Endothelial cell of umbilical vein (primary cell): Measurements from ENCODE around the gene ZNF837. TPM values are rescaled to one million over a fixed set of nuclear protein-coding genes. Genes with fewer than 3 reads are reported as not detected.

Source experiments
- BruUV-seq: library from RNA; stranded (reverse); fragments of 400-500 nt; replicated peaks from 2 replicates; lab custom pipeline; 2021; lab: Mats Ljungman, UMichigan
- CTCF ChIA-PET: fragments of 300-600, 350-600 bp; sonication (Branson Sonifier 250); formaldehyde crosslinking; loops from one replicate; lab custom pipeline; 2021; ENCODE audit warnings: antibody characterized with exemption, inconsistent platforms; lab: Charles Lee
- POLR2A ChIA-PET: fragments of 300-600, 350-600 bp; sonication (Branson Sonifier 250); formaldehyde crosslinking; loops from one replicate; lab custom pipeline; 2021; ENCODE audit warnings: antibody characterized with exemption, inconsistent platforms; lab: Charles Lee
- DNase-seq: peaks from one replicate; pipeline ENCODE4 v3.0.0-alpha.2; 2011; ENCODE audit warnings: low read depth, low spot score
- FAIRE-seq: peaks from 2 replicates; lab custom pipeline; 2011; peaks lifted over from hg19 to GRCh38; lab: Jason Lieb, UNC
- H2AFZ ChIP-seq: 2 replicates; pipeline ENCODE4 v1.6.0; 2012; ENCODE audit warnings: low read depth, low read length, control low read depth, inconsistent platforms
- H3K27ac ChIP-seq: 2 replicates; pipeline ENCODE4 v1.5.1; 2011; ENCODE audit warnings: low read depth, mild to moderate bottlenecking, control low read depth, low read length, moderate library complexity; ENCODE audit not compliant: insufficient read depth
- H3K27me3 ChIP-seq, 2 experiments: 2 replicates each; pipeline versions ENCODE4 v1.6.0 to v1.6.1; 2011; ENCODE audit warnings: low read length in 2 of 2, mixed read lengths in 1 of 2; ENCODE audit not compliant: control insufficient read depth in 2 of 2, insufficient read depth in 2 of 2
- H3K36me3 ChIP-seq, 2 experiments: 2 replicates in 1 of 2; 3 replicates in 1 of 2; pipeline ENCODE4 v1.5.1; 2011; ENCODE audit warnings: low read length in 2 of 2, mild to moderate bottlenecking in 1 of 2, moderate library complexity in 1 of 2; ENCODE audit not compliant: control insufficient read depth in 2 of 2, insufficient read depth in 2 of 2; ENCODE audit errors: extremely low read depth in 1 of 2
- H3K4me1 ChIP-seq: 3 replicates; pipeline ENCODE4 v1.5.1; 2011; ENCODE audit warnings: mild to moderate bottlenecking, low read length; ENCODE audit not compliant: control insufficient read depth, insufficient read depth; ENCODE audit errors: extremely low read depth
- H3K4me2 ChIP-seq: 2 replicates; pipeline ENCODE4 v1.6.1; 2011; ENCODE audit warnings: low read length, control low read depth, mixed read lengths; ENCODE audit not compliant: insufficient read depth
- H3K4me3 ChIP-seq, 3 experiments: fragments of 200-600 bp in 1 of 3; sonication (generic), shearing (Covaris generic) in 1 of 3; replicated peaks in 1 of 3; 2 replicates each; pipeline ENCODE4 v1.5.1; 2011 to 2016; ENCODE audit warnings: control low read depth in 3 of 3, low read length in 3 of 3, mild to moderate bottlenecking in 2 of 3, inconsistent platforms in 1 of 3, low read depth in 1 of 3, moderate library complexity in 1 of 3; ENCODE audit not compliant: insufficient read depth in 1 of 3
- H3K79me2 ChIP-seq: 2 replicates; pipeline ENCODE4 v1.6.0; 2012; ENCODE audit warnings: low read length, inconsistent platforms; ENCODE audit not compliant: control insufficient read depth, insufficient read depth
- H3K9ac ChIP-seq: replicated peaks from 2 replicates; pipeline ENCODE3; 2011; ENCODE audit warnings: low read length, control low read depth; ENCODE audit not compliant: insufficient read depth; ENCODE audit errors: extremely low read depth
- H3K9me1 ChIP-seq: replicated peaks from 3 replicates; pipeline ENCODE4 v1.6.0; 2011; ENCODE audit warnings: mild to moderate bottlenecking, low read length; ENCODE audit not compliant: control insufficient read depth, insufficient read depth; ENCODE audit errors: extremely low read depth
- H3K9me3 ChIP-seq: replicated peaks from 2 replicates; pipeline ENCODE4 v1.5.1; 2012; ENCODE audit warnings: low read length, inconsistent platforms; ENCODE audit not compliant: control insufficient read depth, insufficient read depth
- H4K20me1 ChIP-seq: replicated peaks from 2 replicates; pipeline ENCODE3; 2011; ENCODE audit warnings: mild to moderate bottlenecking, low read length; ENCODE audit not compliant: control insufficient read depth, insufficient read depth; ENCODE audit errors: extremely low read depth
- EZH2 ChIP-seq: IDR thresholded peaks from 2 replicates; pipeline ENCODE4 v1.6.1; 2012; ENCODE audit warnings: borderline replicate concordance, low read depth, mild to moderate bottlenecking, moderate library complexity, low read length, inconsistent platforms; ENCODE audit not compliant: severe bottlenecking
- FOS ChIP-seq: IDR thresholded peaks from 2 replicates; pipeline ENCODE4 v1.6.1; 2011; ENCODE audit warnings: mild to moderate bottlenecking, low read length, moderate library complexity, borderline replicate concordance; ENCODE audit not compliant: insufficient read depth
- GATA2 ChIP-seq: IDR thresholded peaks from 2 replicates; pipeline ENCODE4 v1.7.0; 2011; ENCODE audit warnings: low read depth, mild to moderate bottlenecking, moderate library complexity, mixed read lengths, low read length; ENCODE audit not compliant: insufficient read length, insufficient read depth
- JUN ChIP-seq: IDR thresholded peaks from 2 replicates; pipeline ENCODE4 v1.6.1; 2011; ENCODE audit warnings: borderline replicate concordance, low read depth; ENCODE audit not compliant: insufficient read length, insufficient read depth
- MYC ChIP-seq: IDR thresholded peaks from one replicate; pipeline ENCODE4 v1.6.1; 2011; ENCODE audit warnings: mild to moderate bottlenecking, low read depth, low read length
- POLR2A ChIP-seq: IDR thresholded peaks from 2 replicates; pipeline ENCODE4 v1.6.1; 2012; ENCODE audit warnings: low read depth, mild to moderate bottlenecking, control low read depth, low read length
- POLR2AphosphoS5 ChIP-seq: IDR thresholded peaks from 2 replicates; pipeline ENCODE4 v1.6.1; 2012; ENCODE audit warnings: low read depth, mild to moderate bottlenecking, control low read depth, low read length, moderate library complexity; ENCODE audit not compliant: insufficient read depth
- dilution Hi-C: fragments of 300-500 bp; cut with MboI; formaldehyde crosslinking; loops from one replicate; pipeline ENCODE4 v1.15.0; 2019; ENCODE audit warnings: low sequenced_read_pairs; ENCODE audit not compliant: extremely low pct_ligation_motif_present
- intact Hi-C: fragments of 100-400 bp; cut with micrococcal nuclease; formaldehyde crosslinking; loops from one replicate; pipeline ENCODE4 v1.10.0; 2022
- polyA plus RNA-seq, 4 experiments: library from polyadenylated mRNA; depleted of rRNA in 3 of 4; stranded (reverse) in 3 of 4; unstranded in 1 of 4; fragments of >200 nt; gene quantifications; 2 replicates each; pipeline versions ENCODE4 v1.2.1 to v1.2.3, GENCODE V29; 2011 to 2012; ENCODE audit warnings: missing spikeins in 1 of 4
- total RNA-seq: library from RNA; stranded (reverse); gene quantifications from 2 replicates; pipeline ENCODE4 v1.2.3, GENCODE V29; 2021
- TF ChIP-seq, protein P1 (sequence below): IDR thresholded peaks from 2 replicates; pipeline ENCODE4 v1.6.1; 2011; ENCODE audit not compliant: insufficient read depth, insufficient read length
- TF ChIP-seq, protein P2 (sequence below), 2 donors: IDR thresholded peaks; 1 replicate in 1 of 2; 2 replicates in 1 of 2; pipeline ENCODE4 v1.5.1; 2011; ENCODE audit warnings: low read length in 2 of 2, mild to moderate bottlenecking in 2 of 2, moderate library complexity in 2 of 2, control low read depth in 1 of 2, inconsistent platforms in 1 of 2, low read depth in 1 of 2; ENCODE audit not compliant: insufficient read depth in 1 of 2; ENCODE audit errors: extremely low read depth in 1 of 2

The ZNF837 gene
- total and polyA plus RNA-seq, 2 donors (not counting 3 experiments of a cell fraction or from before 2014, with no cell fraction given): 1.4 to 1.6 TPM

DNA sequence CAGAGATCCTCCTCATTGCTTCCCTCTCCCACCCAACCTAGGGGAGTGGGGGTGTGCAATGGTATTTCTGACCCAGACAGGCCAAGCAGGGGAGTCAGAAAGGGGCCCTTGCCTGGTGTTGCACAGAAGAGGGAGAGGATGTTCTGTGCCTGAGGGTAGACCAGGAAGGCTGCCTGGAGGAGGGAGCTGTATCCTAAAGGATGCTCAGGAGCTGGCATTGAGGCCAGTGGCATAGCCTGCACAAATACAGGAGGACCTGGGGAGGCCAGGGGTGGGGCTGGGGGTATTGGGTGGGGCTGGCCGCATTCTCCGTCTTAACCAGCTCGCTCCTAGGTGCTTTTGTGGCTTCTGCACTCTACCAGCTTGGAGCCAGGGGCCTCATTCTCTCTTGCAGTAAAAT is 19.1 kb upstream of the ZNF837 start:
- dilution Hi-C loops: no loop called here
- DNase-seq (no peak), FAIRE-seq (no peak)
- Histone ChIP-seq H3K4me2 (no peak overlapping the region), H3K9me1 (no peaks in the 10 kb centered on the region), H3K27ac (no peak overlapping the region), H3K4me3 (no peak overlapping the region), H3K27me3 (no peaks in the 10 kb centered on the region), H3K9ac (no peak overlapping the region), H2AFZ (no peak overlapping the region), H3K79me2 (no peaks in the 10 kb centered on the region), H3K4me1 (peaks cover 12% of the 10 kb centered on the region), H4K20me1 (no peaks in the 10 kb centered on the region), H3K9me3 (no peaks in the 10 kb centered on the region), H3K36me3 (peaks cover 1 to 3% of the 10 kb centered on the region in 2 experiments)
- intact Hi-C loops: loop anchor here (2.0 kb wide), 1 partner anchor 13 kb away; the partner anchor contains the start of gene RPS5
- no TSS peak for BruUV-seq
- TF ChIP-seq, protein P1, sequence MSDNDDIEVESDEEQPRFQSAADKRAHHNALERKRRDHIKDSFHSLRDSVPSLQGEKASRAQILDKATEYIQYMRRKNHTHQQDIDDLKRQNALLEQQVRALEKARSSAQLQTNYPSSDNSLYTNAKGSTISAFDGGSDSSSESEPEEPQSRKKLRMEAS: no peak
- TF ChIP-seq EZH2: no peak
- no peak for TF ChIP-seq POLR2AphosphoS5
- TF ChIP-seq MYC: no peak
- no peak for TF ChIP-seq POLR2A
- TF ChIP-seq, protein P2, sequence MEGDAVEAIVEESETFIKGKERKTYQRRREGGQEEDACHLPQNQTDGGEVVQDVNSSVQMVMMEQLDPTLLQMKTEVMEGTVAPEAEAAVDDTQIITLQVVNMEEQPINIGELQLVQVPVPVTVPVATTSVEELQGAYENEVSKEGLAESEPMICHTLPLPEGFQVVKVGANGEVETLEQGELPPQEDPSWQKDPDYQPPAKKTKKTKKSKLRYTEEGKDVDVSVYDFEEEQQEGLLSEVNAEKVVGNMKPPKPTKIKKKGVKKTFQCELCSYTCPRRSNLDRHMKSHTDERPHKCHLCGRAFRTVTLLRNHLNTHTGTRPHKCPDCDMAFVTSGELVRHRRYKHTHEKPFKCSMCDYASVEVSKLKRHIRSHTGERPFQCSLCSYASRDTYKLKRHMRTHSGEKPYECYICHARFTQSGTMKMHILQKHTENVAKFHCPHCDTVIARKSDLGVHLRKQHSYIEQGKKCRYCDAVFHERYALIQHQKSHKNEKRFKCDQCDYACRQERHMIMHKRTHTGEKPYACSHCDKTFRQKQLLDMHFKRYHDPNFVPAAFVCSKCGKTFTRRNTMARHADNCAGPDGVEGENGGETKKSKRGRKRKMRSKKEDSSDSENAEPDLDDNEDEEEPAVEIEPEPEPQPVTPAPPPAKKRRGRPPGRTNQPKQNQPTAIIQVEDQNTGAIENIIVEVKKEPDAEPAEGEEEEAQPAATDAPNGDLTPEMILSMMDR (IDR thresholded peaks at IDR 0.05; ENCODE audit: extremely low read depth in 1 of 2, insufficient read depth in 1 of 2, low read depth in 1 of 2, low read length in 2 of 2): no peak
- no peak for TF ChIP-seq JUN
- TF ChIP-seq FOS: no peak
- no peak for TF ChIP-seq GATA2
- ChIA-PET CTCF (no interaction called here), POLR2A (no interaction called here)
